ENCODE measurements around the gene AP3B1.

DNA sequence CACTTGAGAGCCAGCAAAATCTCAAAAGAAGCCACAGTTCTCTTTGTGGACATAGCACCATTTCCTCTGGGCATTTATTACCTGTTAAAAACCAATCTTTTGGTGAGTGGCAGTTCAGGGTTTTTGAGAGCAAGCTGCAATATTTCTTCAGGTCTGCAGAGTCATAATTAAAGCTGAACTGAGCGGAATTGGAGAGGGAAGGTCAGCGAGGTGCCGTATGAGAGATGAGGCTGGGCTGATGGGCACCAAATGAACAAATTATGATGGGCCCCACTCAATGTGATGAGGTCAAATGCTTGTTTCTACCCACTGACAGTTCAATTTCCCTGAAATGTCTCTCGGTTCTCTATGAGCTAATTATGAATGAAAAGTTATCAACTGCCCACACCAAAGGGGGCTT, 231.9 kb downstream of the AP3B1 start:
- no peak for TF ChIP-seq CTCF (conservative IDR thresholded peaks at IDR 0.05)
- no peak for TF ChIP-seq ZFX (IDR thresholded peaks at IDR 0.05)

Measured in C4-2B (cell line).